Vagina (tissue), 2 donors: ENCODE data around the gene CFAP74.

ENCODE experiments used
- CTCF ChIP-seq, 3 experiments: fragments of 450-650 bp in 2 of 3; fragments of 200-600 bp in 1 of 3; sonication (generic) in 1 of 3; IDR thresholded peaks; one replicate each; pipeline ENCODE4 v1.5.1; 2017 to 2019; ENCODE audit warnings: antibody characterized with exemption in 3 of 3, mild to moderate bottlenecking in 2 of 3, moderate library complexity in 2 of 3
- POLR2A ChIP-seq, 2 donors: fragments of 450-650 bp; IDR thresholded peaks; one replicate each; pipeline ENCODE4 v1.6.1; 2017; ENCODE audit warnings: antibody characterized with exemption in 2 of 2, mild to moderate bottlenecking in 2 of 2, moderate library complexity in 2 of 2
- POLR2AphosphoS5 ChIP-seq, 2 donors: sonication (generic); formaldehyde crosslinking; IDR thresholded peaks; one replicate each; pipeline ENCODE4 v1.9.0; 2017; ENCODE audit warnings: antibody characterized with exemption in 2 of 2, mild to moderate bottlenecking in 2 of 2, low read depth in 1 of 2; ENCODE audit not compliant: insufficient read depth in 1 of 2

GRCh38 chr1:1879942-1880341, 123.6 kb downstream of the CFAP74 start:
- TF ChIP-seq POLR2AphosphoS5 (IDR thresholded peaks at IDR 0.05; ENCODE audit: insufficient read depth in 1 of 2, low read depth in 1 of 2): no peak
- no peak for TF ChIP-seq CTCF (IDR thresholded peaks at IDR 0.05)
- TF ChIP-seq POLR2A (IDR thresholded peaks at IDR 0.05): no peak
